NCI-H2196 treated with DMSO at 0.1 percent for 48 hours (cell line): ENCODE data around the gene PCDHA9.
"Not testable (repeated sequence)": the region's sequence is repeated elsewhere in the genome, so short reads cannot be mapped to it uniquely, and the experiment has no call there.

Experiments used
- DNase-seq: peaks from one replicate; lab custom pipeline; 2025; ENCODE audit not compliant: unreplicated experiment; lab: John Stamatoyannopoulos, UW

PCDHA9 gene

DNA sequence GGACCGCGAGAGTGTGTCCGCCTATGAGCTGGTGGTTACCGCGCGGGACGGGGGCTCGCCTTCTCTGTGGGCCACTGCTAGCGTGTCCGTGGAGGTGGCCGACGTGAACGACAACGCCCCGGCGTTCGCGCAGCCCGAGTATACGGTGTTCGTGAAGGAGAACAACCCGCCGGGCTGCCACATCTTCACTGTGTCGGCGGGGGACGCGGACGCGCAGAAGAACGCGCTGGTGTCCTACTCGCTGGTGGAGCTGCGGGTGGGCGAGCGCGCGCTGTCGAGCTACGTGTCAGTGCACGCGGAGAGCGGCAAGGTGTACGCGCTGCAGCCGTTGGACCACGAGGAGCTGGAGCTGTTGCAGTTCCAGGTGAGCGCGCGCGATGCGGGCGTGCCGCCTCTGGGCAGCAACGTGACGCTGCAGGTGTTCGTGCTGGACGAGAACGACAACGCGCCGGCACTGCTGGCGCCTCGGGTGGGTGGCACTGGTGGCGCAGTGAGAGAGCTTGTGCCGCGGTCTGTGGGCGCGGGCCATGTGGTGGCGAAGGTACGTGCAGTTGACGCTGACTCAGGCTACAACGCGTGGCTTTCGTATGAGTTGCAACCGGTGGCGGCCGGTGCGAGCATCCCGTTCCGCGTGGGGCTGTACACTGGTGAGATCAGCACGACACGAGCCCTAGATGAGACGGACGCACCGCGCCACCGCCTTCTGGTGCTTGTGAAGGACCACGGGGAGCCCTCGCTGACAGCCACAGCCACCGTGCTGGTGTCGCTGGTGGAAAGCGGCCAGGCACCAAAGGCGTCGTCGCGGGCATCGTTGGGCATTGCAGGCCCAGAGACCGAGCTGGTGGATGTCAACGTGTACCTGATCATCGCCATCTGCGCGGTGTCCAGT is 12.3 kb upstream of the PCDHA9 start:
- DNase-seq: no peak

DNA sequence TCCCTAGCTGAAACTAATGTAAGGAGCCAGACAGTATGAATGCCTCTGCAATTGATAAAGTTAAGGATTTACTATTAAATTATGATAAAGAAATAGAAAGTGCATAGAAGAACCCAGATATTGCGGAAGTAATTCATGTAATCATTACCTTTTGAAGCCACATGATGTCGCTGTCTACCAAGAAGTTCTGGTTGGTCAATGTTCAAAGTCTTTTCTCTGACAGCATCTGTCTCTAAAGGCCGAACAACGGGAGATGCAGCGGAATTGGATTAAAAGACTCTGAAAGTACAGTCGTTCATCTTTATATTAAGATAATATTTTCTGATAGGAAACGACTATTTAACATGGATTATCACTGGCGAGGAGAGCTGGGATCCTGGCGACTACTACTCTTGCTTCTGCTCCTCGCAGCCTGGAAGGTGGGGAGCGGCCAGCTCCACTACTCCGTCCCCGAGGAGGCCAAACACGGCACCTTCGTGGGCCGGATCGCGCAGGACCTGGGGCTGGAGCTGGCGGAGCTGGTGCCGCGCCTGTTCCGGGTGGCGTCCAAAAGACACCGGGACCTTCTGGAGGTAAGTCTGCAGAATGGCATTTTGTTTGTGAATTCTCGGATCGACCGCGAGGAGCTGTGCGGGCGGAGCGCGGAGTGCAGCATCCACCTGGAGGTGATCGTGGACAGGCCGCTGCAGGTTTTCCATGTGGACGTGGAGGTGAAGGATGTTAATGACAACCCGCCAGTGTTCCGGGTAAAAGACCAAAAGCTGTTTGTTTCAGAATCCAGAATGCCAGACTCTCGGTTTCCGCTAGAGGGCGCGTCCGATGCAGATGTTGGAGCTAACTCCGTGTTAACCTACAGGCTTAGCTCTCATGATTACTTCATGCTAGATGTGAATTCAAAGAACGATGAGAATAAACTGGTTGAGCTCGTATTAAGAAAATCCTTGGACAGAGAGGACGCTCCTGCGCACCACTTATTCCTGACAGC is 6.9 kb upstream of the PCDHA9 start, which contains the start of gene PCDHA8:
TSS of gene PCDHA8 (plus strand) at position 210 of the 985 bp plus-strand sequence. CDS start at position 345, 135 bp downstream.
- peak; percentile 3 for DNase-seq

DNA sequence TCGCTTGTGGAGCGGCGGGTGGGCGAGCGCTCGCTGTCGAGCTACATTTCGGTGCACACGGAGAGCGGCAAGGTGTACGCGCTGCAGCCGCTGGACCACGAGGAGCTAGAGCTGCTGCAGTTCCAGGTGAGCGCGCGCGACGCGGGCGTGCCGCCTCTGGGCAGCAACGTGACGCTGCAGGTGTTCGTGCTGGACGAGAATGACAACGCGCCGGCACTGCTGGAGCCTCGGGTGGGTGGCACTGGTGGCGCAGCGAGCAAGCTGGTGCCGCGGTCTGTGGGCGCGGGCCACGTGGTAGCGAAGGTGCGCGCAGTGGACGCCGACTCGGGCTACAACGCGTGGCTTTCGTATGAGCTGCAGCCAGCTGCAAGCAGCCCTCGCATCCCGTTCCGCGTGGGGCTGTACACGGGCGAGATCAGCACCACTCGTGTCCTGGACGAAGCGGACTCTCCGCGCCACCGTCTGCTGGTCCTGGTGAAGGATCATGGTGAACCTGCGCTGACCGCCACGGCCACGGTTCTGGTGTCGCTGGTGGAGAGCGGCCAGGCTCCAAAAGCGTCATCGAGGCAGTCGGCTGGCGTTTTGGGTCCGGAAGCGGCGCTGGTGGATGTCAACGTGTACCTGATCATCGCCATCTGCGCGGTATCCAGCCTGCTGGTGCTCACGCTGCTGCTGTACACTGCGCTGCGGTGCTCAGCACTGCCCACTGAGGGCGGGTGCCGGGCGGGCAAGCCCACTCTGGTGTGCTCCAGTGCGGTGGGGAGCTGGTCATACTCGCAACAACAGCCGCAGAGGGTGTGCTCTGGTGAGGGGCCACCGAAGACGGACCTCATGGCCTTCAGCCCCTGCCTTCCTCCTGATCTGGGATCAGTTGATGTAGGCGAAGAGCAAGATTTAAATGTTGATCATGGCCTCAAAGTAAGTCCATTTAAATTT is 5.1 kb upstream of the PCDHA9 start:
- no peak for DNase-seq

DNA sequence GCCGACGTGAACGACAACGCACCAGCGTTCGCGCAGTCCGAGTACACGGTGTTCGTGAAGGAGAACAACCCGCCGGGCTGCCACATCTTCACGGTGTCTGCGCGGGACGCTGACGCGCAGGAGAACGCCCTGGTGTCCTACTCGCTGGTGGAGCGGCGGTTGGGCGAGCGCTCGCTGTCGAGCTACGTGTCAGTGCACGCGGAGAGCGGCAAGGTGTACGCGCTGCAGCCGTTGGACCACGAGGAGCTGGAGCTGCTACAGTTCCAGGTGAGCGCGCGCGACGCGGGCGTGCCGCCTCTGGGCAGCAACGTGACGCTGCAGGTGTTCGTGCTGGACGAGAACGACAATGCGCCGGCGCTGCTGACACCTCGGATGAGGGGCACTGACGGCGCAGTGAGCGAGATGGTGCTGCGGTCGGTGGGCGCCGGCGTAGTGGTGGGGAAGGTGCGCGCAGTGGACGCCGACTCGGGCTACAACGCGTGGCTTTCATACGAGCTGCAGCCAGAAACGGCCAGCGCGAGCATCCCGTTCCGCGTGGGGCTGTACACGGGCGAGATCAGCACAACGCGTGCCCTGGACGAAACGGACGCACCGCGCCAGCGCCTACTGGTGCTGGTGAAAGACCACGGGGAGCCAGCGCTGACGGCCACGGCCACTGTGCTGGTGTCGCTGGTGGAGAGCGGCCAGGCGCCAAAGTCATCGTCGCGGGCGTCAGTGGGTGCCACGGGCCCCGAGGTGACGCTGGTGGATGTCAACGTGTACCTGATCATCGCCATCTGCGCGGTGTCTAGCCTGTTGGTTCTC is 1.9 kb downstream of the PCDHA9 start:
- DNase-seq: not testable (repeated sequence)

DNA sequence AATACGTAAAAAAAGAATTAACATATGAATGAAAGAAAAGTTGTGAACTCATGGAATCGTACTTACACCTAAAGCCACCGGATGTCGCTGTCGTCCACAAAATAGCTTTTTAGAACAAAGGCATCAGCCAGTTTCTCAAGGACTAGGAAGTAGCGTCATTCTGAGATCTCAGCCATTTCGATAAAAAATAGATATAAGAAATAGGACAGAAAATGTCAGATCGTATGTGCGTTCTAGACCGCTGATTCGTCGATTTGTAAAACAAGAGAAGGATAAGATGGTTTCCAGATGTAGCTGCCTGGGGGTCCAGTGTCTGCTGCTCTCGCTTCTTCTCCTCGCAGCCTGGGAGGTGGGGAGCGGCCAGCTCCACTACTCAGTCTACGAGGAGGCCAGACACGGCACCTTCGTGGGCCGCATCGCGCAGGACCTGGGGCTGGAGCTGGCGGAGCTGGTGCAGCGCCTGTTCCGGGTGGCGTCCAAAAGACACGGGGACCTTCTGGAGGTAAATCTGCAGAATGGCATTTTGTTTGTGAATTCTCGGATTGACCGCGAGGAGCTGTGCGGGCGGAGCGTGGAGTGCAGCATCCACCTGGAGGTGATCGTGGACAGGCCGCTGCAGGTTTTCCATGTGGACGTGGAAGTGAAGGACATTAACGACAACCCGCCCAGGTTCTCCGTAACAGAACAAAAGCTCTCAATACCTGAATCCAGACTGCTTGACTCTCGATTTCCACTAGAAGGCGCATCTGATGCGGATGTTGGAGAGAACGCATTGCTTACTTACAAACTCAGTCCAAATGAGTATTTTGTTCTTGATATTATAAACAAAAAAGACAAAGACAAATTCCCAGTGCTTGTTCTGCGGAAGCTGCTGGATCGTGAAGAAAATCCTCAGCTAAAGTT is 7.8 kb downstream of the PCDHA9 start, which contains the start of gene PCDHA10:
TSS of gene PCDHA10 (plus strand) at position 126 of the 903 bp plus-strand sequence. CDS start at position 278, 152 bp downstream.
- no peak for DNase-seq

DNA sequence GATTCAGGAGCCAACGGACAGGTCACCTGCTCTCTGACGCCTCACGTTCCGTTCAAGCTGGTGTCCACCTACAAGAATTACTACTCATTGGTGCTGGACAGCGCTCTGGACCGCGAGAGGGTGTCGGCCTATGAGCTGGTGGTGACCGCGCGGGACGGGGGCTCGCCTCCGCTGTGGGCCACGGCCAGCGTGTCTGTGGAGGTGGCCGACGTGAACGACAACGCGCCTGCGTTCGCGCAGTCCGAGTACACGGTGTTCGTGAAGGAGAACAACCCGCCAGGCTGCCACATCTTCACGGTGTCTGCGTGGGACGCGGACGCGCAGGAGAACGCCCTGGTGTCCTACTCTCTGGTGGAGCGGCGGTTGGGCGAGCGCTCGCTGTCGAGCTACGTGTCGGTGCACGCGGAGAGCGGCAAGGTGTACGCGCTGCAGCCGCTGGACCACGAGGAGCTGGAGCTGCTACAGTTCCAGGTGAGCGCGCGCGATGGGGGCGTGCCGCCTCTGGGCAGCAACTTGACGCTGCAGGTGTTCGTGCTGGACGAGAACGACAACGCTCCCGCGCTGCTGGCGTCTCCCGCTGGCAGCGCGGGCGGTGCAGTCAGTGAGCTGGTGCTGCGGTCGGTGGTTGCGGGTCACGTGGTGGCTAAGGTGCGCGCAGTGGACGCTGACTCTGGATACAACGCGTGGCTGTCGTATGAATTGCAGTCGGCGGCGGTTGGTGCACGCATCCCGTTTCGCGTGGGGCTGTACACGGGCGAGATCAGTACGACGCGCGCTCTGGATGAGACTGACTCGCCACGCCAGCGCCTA is 9.2 kb downstream of the PCDHA9 start:
- no peak for DNase-seq

DNA sequence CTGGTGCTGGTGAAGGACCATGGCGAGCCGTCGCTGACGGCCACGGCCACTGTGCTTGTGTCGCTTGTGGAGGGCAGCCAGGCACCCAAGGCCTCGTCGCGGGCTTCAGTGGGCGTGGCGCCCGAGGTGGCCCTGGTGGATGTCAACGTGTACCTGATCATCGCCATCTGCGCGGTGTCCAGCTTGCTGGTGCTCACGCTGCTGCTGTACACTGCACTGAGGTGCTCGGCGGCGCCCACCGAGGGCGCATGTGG is 9.7 kb downstream of the PCDHA9 start:
- DNase-seq: no peak

DNA sequence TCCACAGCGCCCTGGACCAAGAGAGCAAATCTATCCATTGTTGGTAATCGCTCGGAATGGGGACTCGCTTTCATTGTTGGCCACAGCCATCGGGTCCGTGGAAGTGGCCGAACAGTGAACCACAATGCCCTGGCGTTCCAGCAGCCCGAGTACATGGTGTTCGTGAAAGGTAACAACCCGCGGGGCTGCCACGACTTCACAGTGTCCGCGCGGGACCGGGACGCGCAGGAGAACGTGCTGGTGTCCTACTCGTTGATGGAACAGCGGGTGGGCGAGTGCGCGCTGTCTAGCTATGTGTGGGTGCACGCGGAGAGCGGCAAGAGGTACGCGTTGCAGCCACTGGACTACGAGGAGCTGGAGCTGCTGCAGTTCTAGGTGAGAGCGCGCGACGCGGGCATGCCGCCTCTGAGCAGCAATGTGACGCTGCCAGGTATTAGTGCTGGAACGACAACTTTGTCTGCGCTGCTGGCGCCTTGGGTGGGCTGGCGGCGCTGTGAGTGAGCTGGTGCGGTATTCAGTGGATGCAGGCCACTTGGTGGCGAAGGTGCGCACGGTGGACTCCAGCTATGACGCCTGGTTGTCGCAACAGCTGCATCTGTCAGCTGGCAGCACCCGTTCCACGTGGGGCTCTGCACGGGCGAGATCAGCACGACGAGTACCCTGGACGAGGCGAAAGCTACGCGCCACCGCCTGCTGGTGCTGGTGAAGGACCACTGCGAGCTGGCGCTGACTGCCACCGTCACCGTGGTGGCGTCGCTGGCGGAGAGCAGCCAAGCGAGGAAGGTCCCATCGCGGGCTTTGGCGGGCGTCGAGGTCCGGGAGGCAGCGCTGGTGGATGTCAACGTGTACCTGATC is 14.5 kb downstream of the PCDHA9 start:
- no peak for DNase-seq

DNA sequence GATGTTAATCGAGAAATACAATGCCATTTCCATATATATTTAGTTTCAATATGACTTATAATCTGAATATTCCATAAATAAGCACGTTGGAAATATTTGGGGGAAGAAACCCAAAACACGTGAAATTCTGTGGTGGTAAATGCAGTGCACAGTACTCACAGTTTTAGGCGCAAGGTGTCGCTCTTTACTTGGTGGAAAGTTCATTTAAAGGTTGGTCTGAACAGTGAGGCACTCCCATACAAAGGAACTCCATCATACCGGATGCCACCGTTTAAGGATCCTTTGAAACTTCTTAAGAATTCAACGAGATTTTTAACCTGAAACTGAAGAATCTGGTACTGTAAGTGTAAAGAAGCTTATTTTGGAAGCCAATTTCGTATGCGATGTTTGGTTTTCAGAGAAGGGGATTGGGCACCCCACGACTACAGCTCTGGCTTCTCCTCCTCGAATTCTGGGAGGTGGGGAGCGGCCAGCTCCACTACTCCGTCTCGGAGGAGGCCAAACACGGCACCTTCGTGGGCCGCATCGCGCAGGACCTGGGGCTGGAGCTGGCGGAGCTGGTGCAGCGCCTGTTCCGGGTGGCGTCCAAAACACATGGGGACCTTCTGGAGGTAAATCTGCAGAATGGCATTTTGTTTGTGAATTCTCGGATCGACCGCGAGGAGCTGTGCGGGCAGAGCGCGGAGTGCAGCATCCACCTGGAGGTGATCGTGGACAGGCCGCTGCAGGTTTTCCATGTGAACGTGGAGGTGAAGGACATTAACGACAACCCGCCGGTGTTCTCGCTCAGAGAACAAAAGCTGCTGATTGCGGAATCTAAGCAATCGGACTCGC is 20.8 kb downstream of the PCDHA9 start, which contains the start of gene PCDHA11:
TSS of gene PCDHA11 (plus strand) at position 237 of the 834 bp plus-strand sequence. CDS start at position 384, 147 bp downstream.
- DNase-seq: no peak

DNA sequence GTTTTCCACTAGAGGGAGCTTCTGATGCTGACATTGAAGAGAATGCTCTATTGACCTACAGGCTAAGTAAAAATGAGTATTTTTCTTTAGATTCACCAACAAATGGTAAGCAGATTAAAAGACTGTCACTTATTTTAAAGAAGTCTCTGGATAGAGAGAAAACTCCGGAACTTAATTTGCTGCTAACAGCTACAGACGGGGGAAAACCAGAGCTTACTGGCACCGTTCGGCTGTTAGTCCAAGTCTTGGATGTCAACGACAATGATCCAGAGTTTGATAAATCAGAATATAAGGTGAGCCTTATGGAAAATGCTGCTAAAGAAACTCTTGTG is 21.3 kb downstream of the PCDHA9 start:
- DNase-seq: no peak

DNA sequence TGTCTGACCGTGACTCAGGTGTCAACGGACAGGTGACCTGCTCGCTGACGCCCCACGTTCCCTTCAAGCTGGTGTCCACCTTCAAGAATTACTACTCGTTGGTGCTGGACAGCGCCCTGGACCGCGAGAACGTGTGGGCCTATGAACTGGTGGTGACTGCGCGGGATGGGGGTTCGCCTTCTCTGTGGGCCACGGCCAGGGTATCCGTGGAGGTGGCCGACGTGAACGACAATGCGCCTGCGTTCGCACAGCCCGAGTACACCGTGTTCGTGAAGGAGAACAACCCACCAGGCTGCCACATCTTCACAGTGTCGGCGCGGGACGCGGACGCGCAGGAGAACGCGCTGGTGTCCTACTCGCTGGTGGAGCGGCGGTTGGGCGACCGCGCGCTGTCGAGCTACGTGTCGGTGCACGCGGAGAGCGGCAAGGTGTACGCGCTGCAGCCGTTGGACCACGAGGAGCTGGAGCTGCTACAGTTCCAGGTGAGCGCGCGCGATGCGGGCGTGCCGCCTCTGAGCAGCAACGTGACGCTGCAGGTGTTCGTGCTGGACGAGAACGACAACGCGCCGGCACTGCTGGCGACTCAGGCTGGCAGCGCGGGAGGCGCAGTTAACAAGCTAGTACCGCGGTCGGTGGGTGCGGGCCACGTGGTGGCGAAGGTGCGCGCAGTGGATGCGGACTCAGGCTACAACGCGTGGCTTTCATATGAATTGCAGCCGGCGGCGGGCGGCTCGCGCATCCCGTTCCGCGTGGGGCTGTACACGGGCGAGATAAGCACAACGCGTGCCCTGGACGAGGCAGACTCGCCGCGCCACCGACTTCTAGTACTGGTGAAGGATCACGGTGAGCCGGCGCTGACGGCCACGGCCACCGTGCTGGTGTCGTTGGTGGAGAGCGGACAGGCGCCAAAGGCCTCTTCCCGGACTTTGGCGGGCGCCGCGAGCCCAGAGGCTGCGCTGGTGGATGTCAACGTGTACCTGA is 22.3 kb downstream of the PCDHA9 start:
- DNase-seq: no peak

DNA sequence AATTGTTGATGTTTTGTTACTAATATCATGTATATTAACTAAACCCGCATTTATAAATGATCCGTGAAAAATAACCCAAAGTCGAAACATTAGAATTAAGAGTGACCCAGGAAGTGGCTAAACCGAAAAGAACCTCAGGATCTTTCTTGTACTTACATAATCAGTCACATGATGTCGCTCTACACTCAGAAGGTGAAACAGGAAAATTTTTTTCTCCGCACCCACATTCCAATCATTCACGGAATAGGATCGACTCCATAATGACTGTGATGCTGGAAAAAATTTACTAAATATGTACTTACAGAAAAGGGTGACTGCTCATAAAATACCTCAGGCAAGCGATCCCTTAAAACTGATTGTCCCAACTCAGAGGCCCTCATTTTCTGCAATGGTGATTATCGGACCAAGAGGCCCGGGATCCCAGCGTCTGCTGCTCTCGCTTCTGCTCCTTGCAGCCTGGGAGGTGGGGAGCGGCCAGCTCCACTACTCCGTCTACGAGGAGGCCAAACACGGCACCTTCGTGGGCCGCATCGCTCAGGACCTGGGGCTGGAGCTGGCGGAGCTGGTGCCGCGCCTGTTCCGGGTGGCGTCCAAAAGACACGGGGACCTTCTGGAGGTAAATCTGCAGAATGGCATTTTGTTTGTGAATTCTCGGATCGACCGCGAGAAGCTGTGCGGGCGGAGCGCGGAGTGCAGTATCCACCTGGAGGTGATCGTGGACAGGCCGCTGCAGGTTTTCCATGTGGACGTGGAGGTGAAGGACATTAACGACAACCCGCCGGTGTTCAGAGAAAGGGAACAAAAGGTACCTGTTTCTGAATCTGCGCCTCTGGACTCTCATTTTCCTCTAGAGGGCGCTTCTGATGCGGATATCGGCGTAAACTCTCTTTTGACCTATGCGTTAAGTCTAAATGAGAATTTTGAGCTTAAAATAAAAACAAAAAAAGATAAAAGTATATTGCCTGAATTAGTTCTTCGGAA is 27.2 kb downstream of the PCDHA9 start, which contains the start of gene PCDHA12:
TSS of gene PCDHA12 (plus strand) at position 224 of the 981 bp plus-strand sequence. CDS start at position 389, 165 bp downstream.
- DNase-seq: peak; percentile 72

DNA sequence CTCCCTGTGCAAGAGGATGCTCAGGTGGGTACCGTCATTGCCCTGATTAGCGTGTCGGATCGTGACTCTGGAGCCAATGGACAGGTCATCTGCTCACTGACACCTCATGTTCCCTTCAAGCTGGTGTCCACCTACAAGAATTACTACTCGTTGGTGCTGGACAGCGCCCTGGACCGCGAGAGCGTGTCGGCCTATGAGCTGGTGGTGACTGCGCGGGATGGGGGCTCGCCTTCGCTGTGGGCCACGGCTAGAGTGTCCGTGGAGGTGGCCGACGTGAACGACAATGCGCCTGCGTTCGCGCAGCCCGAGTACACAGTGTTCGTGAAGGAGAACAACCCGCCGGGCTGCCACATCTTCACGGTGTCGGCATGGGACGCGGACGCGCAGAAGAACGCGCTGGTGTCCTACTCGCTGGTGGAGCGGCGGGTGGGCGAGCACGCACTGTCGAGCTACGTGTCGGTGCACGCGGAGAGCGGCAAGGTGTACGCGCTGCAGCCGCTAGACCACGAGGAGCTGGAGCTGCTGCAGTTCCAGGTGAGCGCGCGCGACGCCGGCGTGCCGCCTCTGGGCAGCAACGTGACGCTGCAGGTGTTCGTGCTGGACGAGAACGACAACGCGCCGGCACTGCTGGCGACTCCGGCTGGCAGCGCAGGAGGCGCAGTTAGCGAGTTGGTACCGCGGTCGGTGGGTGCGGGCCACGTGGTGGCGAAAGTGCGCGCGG is 28.5 kb downstream of the PCDHA9 start:
- not testable (repeated sequence) for DNase-seq
